HEK293 (cell line): ENCODE results near the gene KANSL3.

Source experiments
- CTCF ChIA-PET: fragments of 350-600 bp; formaldehyde crosslinking; extraction: SDS; loops from one replicate; lab custom pipeline; 2021; ENCODE audit warnings: antibody characterized with exemption; lab: Yijun Ruan, JAX
- POLR2A ChIA-PET: fragments of 300-600 bp; formaldehyde crosslinking; extraction: SDS; loops from one replicate; lab custom pipeline; 2020; ENCODE audit warnings: antibody characterized with exemption, inconsistent platforms; lab: Yijun Ruan, JAX
- H3K27ac ChIP-seq: fragments of 200-500 bp; sonication (Bioruptor generic); 2 replicates; pipeline ENCODE4 v1.5.1; 2014; ENCODE audit warnings: low read depth, low read length, control low read depth, inconsistent platforms; ENCODE audit errors: extremely low read depth
- H3K36me3 ChIP-seq, 2 experiments: fragments of 200-500 bp in 1 of 2; sonication (Bioruptor generic) in 1 of 2; 1 replicate in 1 of 2; 2 replicates in 1 of 2; pipeline ENCODE4 v1.5.1; 2014 to 2017; ENCODE audit warnings: inconsistent platforms in 2 of 2, low read length in 2 of 2; ENCODE audit not compliant: control insufficient read depth in 2 of 2, insufficient read depth in 1 of 2
- H3K4me1 ChIP-seq: fragments of 200-500 bp; sonication (Bioruptor generic); 2 replicates; pipeline ENCODE4 v1.5.1; 2014; ENCODE audit warnings: mild to moderate bottlenecking, low read length, inconsistent platforms; ENCODE audit not compliant: control insufficient read depth, insufficient read depth
- H3K4me3 ChIP-seq: 2 replicates; pipeline ENCODE4 v1.5.1; 2011; ENCODE audit warnings: low read depth, mild to moderate bottlenecking, control low read depth, low read length, moderate library complexity
- H3K9me3 ChIP-seq: fragments of 200-500 bp; sonication (Bioruptor generic); 2 replicates; pipeline ENCODE4 v1.5.1; 2014; ENCODE audit warnings: low read depth, low read length, inconsistent platforms; ENCODE audit not compliant: control insufficient read depth, insufficient read depth
- PRDM1 ChIP-seq: fragments of 450-650 bp; formaldehyde crosslinking; IDR thresholded peaks from 2 replicates; pipeline ENCODE4; 2016; ENCODE audit warnings: missing biosample characterization, missing genetic modification characterization
- SETDB1 ChIP-seq: IDR thresholded peaks from one replicate; pipeline ENCODE4 v1.6.1; 2017; ENCODE audit warnings: mild to moderate bottlenecking, low read length, moderate library complexity, mixed read lengths; ENCODE audit not compliant: insufficient read length
- TCF7L2 ChIP-seq: IDR thresholded peaks from 2 replicates; pipeline ENCODE4 v1.6.1; 2011; ENCODE audit warnings: low read depth, mild to moderate bottlenecking, inconsistent platforms, low read length, moderate library complexity, borderline replicate concordance
- ZNF10 ChIP-seq: fragments of 450-650 bp; formaldehyde crosslinking; IDR thresholded peaks from 2 replicates; pipeline ENCODE4 v1.5.1; 2017; ENCODE audit warnings: missing biosample characterization, missing genetic modification characterization
- ZNF114 ChIP-seq: fragments of 450-650 bp; formaldehyde crosslinking; IDR thresholded peaks from 2 replicates; pipeline ENCODE4 v1.5.0; 2017; ENCODE audit warnings: missing biosample characterization, missing genetic modification characterization
- ZNF132 ChIP-seq: fragments of 450-650 bp; formaldehyde crosslinking; IDR thresholded peaks from 2 replicates; pipeline ENCODE4 v1.5.1; 2017; ENCODE audit warnings: missing biosample characterization, missing genetic modification characterization, borderline replicate concordance
- ZNF146 ChIP-seq: fragments of 450-650 bp; formaldehyde crosslinking; IDR thresholded peaks from 2 replicates; pipeline ENCODE4 v1.5.1; 2016; ENCODE audit warnings: missing biosample characterization, missing genetic modification characterization
- ZNF585B ChIP-seq: fragments of 450-650 bp; formaldehyde crosslinking; IDR thresholded peaks from 2 replicates; pipeline ENCODE4 v1.5.1; 2016; ENCODE audit warnings: missing biosample characterization, missing genetic modification characterization
- ZNF791 ChIP-seq: fragments of 450-650 bp; formaldehyde crosslinking; IDR thresholded peaks from 2 replicates; pipeline ENCODE4 v1.5.1; 2016; ENCODE audit warnings: missing biosample characterization, missing genetic modification characterization
- TF ChIP-seq, protein P1 (sequence below): fragments of 450-650 bp; formaldehyde crosslinking; IDR thresholded peaks from 2 replicates; pipeline ENCODE4 v1.5.1; 2017; ENCODE audit warnings: missing biosample characterization, missing genetic modification characterization
- TF ChIP-seq, protein P2 (sequence below): fragments of 450-650 bp; formaldehyde crosslinking; IDR thresholded peaks from 2 replicates; pipeline ENCODE4 v1.5.1; 2016; ENCODE audit warnings: missing biosample characterization, missing genetic modification characterization
- TF ChIP-seq, protein P3 (sequence below): fragments of 450-650 bp; formaldehyde crosslinking; IDR thresholded peaks from 2 replicates; pipeline ENCODE4 v1.5.1; 2016; ENCODE audit warnings: missing biosample characterization, missing genetic modification characterization
- TF ChIP-seq, protein P4 (sequence below): fragments of 450-650 bp; IDR thresholded peaks from 2 replicates; pipeline ENCODE4 v1.5.1; 2018; ENCODE audit warnings: missing biosample characterization, missing genetic modification characterization
- TF ChIP-seq, protein P5 (sequence below): fragments of 450-650 bp; formaldehyde crosslinking; IDR thresholded peaks from 2 replicates; pipeline ENCODE4 v1.5.1; 2016; ENCODE audit warnings: missing biosample characterization, missing genetic modification characterization

KANSL3 gene

DNA sequence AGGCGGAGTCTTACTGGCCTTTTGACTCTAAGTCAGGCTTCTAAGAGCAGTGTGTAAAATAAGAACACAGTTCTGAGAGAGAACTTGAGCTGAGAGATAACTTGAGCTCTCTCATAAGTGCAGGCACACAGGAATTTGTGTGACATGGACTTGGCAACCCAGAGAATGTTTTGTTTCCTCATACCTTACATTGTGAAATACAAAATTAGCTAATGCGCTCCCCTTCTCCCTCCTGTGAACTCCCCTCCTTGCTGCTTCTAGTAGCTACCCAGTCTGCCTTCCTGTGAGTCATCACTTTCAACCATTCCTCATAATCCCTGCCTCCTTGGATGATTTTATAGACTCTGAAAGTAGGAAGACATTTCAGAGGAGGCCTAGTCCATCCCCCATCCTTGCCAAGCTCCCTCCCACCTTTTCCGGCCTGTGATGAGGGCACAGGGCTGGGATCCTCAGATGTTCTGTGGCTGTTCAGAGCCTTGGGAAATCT lies 27.0 kb upstream of the KANSL3 start:
- H3K36me3 ChIP-seq = no peaks in the 10 kb centered on the region
- H3K27ac ChIP-seq = no peak overlapping the region
- no peaks in the 10 kb centered on the region for H3K9me3 ChIP-seq
- CTCF ChIA-PET = interaction anchor here (0.6 to 0.7 kb wide), 2 partner anchors 51 to 135 kb away, joined by 3 read pairs; no protein-coding TSS in a partner anchor
- TF ChIP-seq PRDM1 (peak; percentile 73), ZNF114 (tag by site-specific recombination) (no peak), ZNF585B (tag by site-specific recombination) (no peak), ZNF791 (tag by site-specific recombination) (no peak), ZNF10 (tag by site-specific recombination) (no peak)
- TF ChIP-seq, protein P1, sequence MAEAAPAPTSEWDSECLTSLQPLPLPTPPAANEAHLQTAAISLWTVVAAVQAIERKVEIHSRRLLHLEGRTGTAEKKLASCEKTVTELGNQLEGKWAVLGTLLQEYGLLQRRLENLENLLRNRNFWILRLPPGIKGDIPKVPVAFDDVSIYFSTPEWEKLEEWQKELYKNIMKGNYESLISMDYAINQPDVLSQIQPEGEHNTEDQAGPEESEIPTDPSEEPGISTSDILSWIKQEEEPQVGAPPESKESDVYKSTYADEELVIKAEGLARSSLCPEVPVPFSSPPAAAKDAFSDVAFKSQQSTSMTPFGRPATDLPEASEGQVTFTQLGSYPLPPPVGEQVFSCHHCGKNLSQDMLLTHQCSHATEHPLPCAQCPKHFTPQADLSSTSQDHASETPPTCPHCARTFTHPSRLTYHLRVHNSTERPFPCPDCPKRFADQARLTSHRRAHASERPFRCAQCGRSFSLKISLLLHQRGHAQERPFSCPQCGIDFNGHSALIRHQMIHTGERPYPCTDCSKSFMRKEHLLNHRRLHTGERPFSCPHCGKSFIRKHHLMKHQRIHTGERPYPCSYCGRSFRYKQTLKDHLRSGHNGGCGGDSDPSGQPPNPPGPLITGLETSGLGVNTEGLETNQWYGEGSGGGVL = 0 out of 2 replicates have a peak, but pooled peaks have one; percentile 12
- TF ChIP-seq, protein P2, sequence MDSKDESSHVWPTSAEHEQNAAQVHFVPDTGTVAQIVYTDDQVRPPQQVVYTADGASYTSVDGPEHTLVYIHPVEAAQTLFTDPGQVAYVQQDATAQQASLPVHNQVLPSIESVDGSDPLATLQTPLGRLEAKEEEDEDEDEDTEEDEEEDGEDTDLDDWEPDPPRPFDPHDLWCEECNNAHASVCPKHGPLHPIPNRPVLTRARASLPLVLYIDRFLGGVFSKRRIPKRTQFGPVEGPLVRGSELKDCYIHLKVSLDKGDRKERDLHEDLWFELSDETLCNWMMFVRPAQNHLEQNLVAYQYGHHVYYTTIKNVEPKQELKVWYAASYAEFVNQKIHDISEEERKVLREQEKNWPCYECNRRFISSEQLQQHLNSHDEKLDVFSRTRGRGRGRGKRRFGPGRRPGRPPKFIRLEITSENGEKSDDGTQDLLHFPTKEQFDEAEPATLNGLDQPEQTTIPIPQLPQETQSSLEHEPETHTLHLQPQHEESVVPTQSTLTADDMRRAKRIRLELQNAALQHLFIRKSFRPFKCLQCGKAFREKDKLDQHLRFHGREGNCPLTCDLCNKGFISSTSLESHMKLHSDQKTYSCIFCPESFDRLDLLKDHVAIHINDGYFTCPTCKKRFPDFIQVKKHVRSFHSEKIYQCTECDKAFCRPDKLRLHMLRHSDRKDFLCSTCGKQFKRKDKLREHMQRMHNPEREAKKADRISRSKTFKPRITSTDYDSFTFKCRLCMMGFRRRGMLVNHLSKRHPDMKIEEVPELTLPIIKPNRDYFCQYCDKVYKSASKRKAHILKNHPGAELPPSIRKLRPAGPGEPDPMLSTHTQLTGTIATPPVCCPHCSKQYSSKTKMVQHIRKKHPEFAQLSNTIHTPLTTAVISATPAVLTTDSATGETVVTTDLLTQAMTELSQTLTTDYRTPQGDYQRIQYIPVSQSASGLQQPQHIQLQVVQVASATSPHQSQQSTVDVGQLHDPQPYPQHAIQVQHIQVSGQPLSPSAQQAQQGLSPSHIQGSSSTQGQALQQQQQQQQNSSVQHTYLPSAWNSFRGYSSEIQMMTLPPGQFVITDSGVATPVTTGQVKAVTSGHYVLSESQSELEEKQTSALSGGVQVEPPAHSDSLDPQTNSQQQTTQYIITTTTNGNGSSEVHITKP (tag by site-specific recombination) = peak; percentile 84
- H3K4me1 ChIP-seq = no peaks in the 10 kb centered on the region
- POLR2A ChIA-PET = interaction anchor here (0.7 to 1.4 kb wide), 3 partner anchors 27 to 76 kb away, joined by 3 to 7 read pairs (median 4); partner anchors contain the start of gene KANSL3
- H3K4me3 ChIP-seq = no peak overlapping the region

DNA sequence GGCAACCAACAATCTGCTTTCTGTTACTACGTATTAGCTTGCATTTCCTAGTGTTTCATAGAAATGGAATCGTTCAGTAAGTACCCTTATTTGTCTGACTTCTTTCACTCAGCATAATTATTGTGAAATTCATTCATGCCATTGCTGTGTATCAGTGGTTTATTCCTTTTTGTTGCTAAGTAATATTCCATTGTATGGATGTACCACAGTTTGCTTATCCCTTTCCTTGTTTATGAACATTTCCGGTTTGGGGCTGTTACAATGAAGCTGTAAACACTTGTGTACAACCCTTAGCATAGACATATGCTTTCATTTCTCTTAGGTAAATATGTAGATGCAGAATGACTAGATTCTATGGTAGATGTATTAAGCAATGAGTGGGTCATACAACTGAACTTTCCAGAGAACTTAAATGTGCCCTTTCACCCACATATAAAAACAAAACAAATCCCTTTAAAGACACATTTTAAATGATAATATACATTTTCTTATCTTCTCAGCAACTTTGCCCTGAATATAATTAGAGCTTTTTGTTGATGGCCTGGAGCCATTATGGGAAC lies 26.3 kb upstream of the KANSL3 start:
- ChIA-PET POLR2A (interaction anchor here (1.0 to 1.4 kb wide), 2 partner anchors 27 to 77 kb away, joined by 4 to 7 read pairs; partner anchors contain the start of gene KANSL3), CTCF (interaction anchor here (0.6 kb wide), 1 partner anchor 135 kb away, joined by 3 read pairs; no protein-coding TSS in a partner anchor)
- Histone ChIP-seq H3K4me3 (no peak overlapping the region), H3K36me3 (no peaks in the 10 kb centered on the region), H3K4me1 (no peaks in the 10 kb centered on the region), H3K9me3 (no peaks in the 10 kb centered on the region), H3K27ac (no peak overlapping the region)
- TF ChIP-seq TCF7L2 = no peak
- peak; percentile 88 for TF ChIP-seq ZNF146 (tag by site-specific recombination)
- TF ChIP-seq, protein P3, sequence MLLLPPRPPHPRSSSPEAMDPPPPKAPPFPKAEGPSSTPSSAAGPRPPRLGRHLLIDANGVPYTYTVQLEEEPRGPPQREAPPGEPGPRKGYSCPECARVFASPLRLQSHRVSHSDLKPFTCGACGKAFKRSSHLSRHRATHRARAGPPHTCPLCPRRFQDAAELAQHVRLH (tag by site-specific recombination) = peak; percentile 57; the same call in 1 of the 2 replicates
- no peak for TF ChIP-seq ZNF132 (tag by site-specific recombination)
- TF ChIP-seq, protein P4, sequence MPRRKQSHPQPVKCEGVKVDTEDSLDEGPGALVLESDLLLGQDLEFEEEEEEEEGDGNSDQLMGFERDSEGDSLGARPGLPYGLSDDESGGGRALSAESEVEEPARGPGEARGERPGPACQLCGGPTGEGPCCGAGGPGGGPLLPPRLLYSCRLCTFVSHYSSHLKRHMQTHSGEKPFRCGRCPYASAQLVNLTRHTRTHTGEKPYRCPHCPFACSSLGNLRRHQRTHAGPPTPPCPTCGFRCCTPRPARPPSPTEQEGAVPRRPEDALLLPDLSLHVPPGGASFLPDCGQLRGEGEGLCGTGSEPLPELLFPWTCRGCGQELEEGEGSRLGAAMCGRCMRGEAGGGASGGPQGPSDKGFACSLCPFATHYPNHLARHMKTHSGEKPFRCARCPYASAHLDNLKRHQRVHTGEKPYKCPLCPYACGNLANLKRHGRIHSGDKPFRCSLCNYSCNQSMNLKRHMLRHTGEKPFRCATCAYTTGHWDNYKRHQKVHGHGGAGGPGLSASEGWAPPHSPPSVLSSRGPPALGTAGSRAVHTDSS (tag by site-specific recombination) = no peak
- TF ChIP-seq, protein P5, sequence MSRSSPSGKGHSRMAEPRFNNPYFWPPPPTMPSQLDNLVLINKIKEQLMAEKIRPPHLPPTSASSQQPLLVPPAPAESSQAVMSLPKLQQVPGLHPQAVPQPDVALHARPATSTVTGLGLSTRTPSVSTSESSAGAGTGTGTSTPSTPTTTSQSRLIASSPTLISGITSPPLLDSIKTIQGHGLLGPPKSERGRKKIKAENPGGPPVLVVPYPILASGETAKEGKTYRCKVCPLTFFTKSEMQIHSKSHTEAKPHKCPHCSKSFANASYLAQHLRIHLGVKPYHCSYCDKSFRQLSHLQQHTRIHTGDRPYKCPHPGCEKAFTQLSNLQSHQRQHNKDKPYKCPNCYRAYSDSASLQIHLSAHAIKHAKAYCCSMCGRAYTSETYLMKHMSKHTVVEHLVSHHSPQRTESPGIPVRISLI = no peak
- TF ChIP-seq SETDB1 = peak; percentile 77
